Endothelial cell of hepatic sinusoid (primary cell): Measurements from ENCODE around the gene NTM.

Experiments
- in situ Hi-C: cut with HindIII; loops from 2 replicates; pipeline ENCODE4 v1.10.0; 2017; ENCODE audit warnings: low sequenced_read_pairs

NTM gene

GRCh38 chr11:131756479-131757110 is 386.2 kb downstream of the NTM start:
- in situ Hi-C loops, result loop anchor here (5.0 kb wide), 2 partner anchors 51 to 101 kb away; no protein-coding TSS in a partner anchor

- in situ Hi-C loops, result loop anchor here (5.0 kb wide), 2 partner anchors 49 to 99 kb away; no protein-coding TSS in a partner anchor
These were observed 388.3 kb downstream of the NTM start for GRCh38 chr11:131758726-131759125.

- in situ Hi-C loops, result loop anchor here (5.0 kb wide), 2 partner anchors 48 to 98 kb away; no protein-coding TSS in a partner anchor
These were observed 388.7 kb downstream of the NTM start for GRCh38 chr11:131759140-131759539.

- in situ Hi-C loops, result no loop called here
These were observed 390.0 kb downstream of the NTM start for GRCh38 chr11:131760091-131761061.

- in situ Hi-C loops, result no loop called here
These were observed 392.1 kb downstream of the NTM start for GRCh38 chr11:131762346-131763110.

- in situ Hi-C loops, result no loop called here
These were observed 392.9 kb downstream of the NTM start for GRCh38 chr11:131763193-131763890.

GRCh38 chr11:131764126-131764525 is 393.7 kb downstream of the NTM start:
- in situ Hi-C loops, result no loop called here

- in situ Hi-C loops, result no loop called here
These were observed 394.2 kb downstream of the NTM start for GRCh38 chr11:131764649-131765048.

- in situ Hi-C loops, result no loop called here
These were observed 396.2 kb downstream of the NTM start for GRCh38 chr11:131766637-131767036.

- in situ Hi-C loops, result no loop called here
These were observed 397.0 kb downstream of the NTM start for GRCh38 chr11:131767421-131767820.

- in situ Hi-C loops, result no loop called here
These were observed 400.4 kb downstream of the NTM start for GRCh38 chr11:131770801-131771200.

- in situ Hi-C loops, result no loop called here
These were observed 401.1 kb downstream of the NTM start for GRCh38 chr11:131771471-131771870.

GRCh38 chr11:131773626-131774025 is 403.2 kb downstream of the NTM start:
- in situ Hi-C loops, result no loop called here

- in situ Hi-C loops, result no loop called here
These were observed 405.8 kb downstream of the NTM start for GRCh38 chr11:131776211-131776610.

GRCh38 chr11:131785801-131786200 is 415.4 kb downstream of the NTM start:
- in situ Hi-C loops, result no loop called here

- in situ Hi-C loops, result no loop called here
These were observed 416.7 kb downstream of the NTM start for GRCh38 chr11:131787119-131787518.

GRCh38 chr11:131790586-131790985 is 420.2 kb downstream of the NTM start:
- in situ Hi-C loops, result no loop called here

GRCh38 chr11:131792243-131792642 is 421.8 kb downstream of the NTM start:
- in situ Hi-C loops, result no loop called here

GRCh38 chr11:131796089-131796488 is 425.7 kb downstream of the NTM start:
- in situ Hi-C loops, result no loop called here

- in situ Hi-C loops, result no loop called here
These were observed 426.1 kb downstream of the NTM start for GRCh38 chr11:131796541-131796940.
